Ascending aorta (tissue), 2 donors: Measurements from ENCODE around the gene DPH5. TPM values are rescaled to one million over a fixed set of nuclear protein-coding genes. Genes with fewer than 3 reads are reported as not detected.

Source experiments
- DNase-seq, 2 donors: peaks; one replicate each; pipeline ENCODE4 v3.0.0-alpha.2; 2019; ENCODE audit warnings: low spot score in 2 of 2
- H3K27ac ChIP-seq, 2 donors: fragments of 200-600 bp; sonication (generic); one replicate each; pipeline ENCODE4 v1.5.1; 2016 to 2017; ENCODE audit warnings: mild to moderate bottlenecking in 1 of 2
- H3K27me3 ChIP-seq: fragments of 200-600 bp; sonication (generic); one replicate; pipeline ENCODE4 v1.5.1; 2017
- H3K36me3 ChIP-seq, 2 donors: fragments of 200-600 bp; sonication (generic); one replicate each; pipeline ENCODE4 v1.5.1; 2016
- H3K4me1 ChIP-seq, 2 donors: fragments of 200-600 bp; sonication (generic); one replicate each; pipeline ENCODE4 v1.5.1; 2016 to 2017; ENCODE audit warnings: mild to moderate bottlenecking in 1 of 2
- H3K4me3 ChIP-seq, 2 donors: fragments of 200-600 bp; sonication (generic); one replicate each; pipeline ENCODE4 v1.5.1; 2016 to 2017; ENCODE audit warnings: mild to moderate bottlenecking in 1 of 2
- H3K9me3 ChIP-seq, 2 donors: fragments of 200-600 bp; sonication (generic); one replicate each; pipeline ENCODE4 v1.5.1; 2016
- intact Hi-C: fragments of 100-400 bp; cut with DNase I; formaldehyde crosslinking; loops from one replicate; pipeline ENCODE4 v1.15.1; 2023
- total RNA-seq: library from RNA; depleted of rRNA; stranded (reverse); fragments of >200 nt; gene quantifications from one replicate; pipeline ENCODE4 v1.1.0, GENCODE V29; 2016
- TF ChIP-seq, protein P1 (sequence below), 3 experiments: fragments of 200-600 bp in 2 of 3; fragments of 450-650 bp in 1 of 3; sonication (generic) in 2 of 3; IDR thresholded peaks; one replicate each; pipeline ENCODE4 v1.5.1; 2016 to 2019; ENCODE audit warnings: antibody characterized with exemption in 3 of 3, mild to moderate bottlenecking in 1 of 3, moderate library complexity in 1 of 3

DPH5 gene
- total RNA-seq, 1 donor from 2014 or later = 1.1 TPM

DNA sequence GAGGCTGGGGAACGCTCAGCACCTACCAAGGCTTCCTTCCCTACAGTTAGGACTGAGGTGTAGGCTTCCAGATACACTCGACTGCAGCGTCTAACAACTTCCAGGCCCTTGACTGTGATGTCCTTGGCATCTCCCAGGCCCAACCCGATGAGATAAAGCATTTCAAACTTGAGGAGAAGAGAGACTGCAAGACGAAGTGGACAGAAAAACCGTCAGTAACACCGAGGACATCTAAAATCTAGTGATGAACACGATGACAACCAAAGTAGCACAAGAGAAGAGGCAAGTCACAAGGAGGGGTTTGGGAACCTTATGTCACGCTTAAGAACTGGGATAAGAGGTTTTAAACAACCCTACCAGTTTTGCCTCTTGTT lies 314 bp downstream of the DPH5 start:
- Histone ChIP-seq H3K4me1 (peaks cover 0 to 11% of the 10 kb centered on the region in 2 donors), H3K36me3 (no peaks in the 10 kb centered on the region), H3K27ac (peak overlapping the region; percentile 73 to 80), H3K9me3 (no peaks in the 10 kb centered on the region), H3K4me3 (peak overlapping the region; percentile 76 to 82), H3K27me3 (no peaks in the 10 kb centered on the region)
- intact Hi-C loops = loop anchor here (1.0 to 10.0 kb wide), 3 partner anchors 112 to 980 kb away; no protein-coding TSS in a partner anchor
- DNase-seq = no peak
- TF ChIP-seq, protein P1, sequence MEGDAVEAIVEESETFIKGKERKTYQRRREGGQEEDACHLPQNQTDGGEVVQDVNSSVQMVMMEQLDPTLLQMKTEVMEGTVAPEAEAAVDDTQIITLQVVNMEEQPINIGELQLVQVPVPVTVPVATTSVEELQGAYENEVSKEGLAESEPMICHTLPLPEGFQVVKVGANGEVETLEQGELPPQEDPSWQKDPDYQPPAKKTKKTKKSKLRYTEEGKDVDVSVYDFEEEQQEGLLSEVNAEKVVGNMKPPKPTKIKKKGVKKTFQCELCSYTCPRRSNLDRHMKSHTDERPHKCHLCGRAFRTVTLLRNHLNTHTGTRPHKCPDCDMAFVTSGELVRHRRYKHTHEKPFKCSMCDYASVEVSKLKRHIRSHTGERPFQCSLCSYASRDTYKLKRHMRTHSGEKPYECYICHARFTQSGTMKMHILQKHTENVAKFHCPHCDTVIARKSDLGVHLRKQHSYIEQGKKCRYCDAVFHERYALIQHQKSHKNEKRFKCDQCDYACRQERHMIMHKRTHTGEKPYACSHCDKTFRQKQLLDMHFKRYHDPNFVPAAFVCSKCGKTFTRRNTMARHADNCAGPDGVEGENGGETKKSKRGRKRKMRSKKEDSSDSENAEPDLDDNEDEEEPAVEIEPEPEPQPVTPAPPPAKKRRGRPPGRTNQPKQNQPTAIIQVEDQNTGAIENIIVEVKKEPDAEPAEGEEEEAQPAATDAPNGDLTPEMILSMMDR (IDR thresholded peaks at IDR 0.05) = no peak

DNA sequence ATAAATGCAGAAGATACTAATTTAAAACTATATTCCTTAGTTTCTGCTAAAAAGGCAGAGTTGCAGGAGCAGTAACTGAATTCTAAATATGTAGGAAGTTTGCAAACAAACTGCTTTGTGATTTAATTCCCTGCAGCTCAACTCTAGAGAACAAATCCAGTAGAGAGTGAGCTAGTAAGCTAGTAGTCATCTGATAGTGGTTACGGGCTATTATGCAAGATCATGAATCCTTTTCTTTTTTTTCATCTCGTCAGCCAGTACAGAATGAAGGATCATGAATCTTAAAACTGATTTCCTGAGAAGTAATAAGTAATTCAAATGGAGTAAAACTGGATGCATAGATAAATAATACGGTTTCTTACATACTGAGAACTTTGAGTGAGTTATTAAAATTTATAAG lies 3.3 kb downstream of the DPH5 start:
- no peaks in the 10 kb centered on the region for H3K27me3 ChIP-seq
- H3K9me3 ChIP-seq = no peaks in the 10 kb centered on the region
- TF ChIP-seq, protein P1 (IDR thresholded peaks at IDR 0.05) = no peak
- intact Hi-C loops = loop anchor here (5.0 to 10.0 kb wide), 2 partner anchors 105 to 977 kb away; no protein-coding TSS in a partner anchor
- H3K4me3 ChIP-seq = no peak overlapping the region
- no peak for DNase-seq
- no peaks in the 10 kb centered on the region for H3K36me3 ChIP-seq
- peaks cover 0 to 11% of the 10 kb centered on the region in 2 donors for H3K4me1 ChIP-seq
- no peak overlapping the region for H3K27ac ChIP-seq

DNA sequence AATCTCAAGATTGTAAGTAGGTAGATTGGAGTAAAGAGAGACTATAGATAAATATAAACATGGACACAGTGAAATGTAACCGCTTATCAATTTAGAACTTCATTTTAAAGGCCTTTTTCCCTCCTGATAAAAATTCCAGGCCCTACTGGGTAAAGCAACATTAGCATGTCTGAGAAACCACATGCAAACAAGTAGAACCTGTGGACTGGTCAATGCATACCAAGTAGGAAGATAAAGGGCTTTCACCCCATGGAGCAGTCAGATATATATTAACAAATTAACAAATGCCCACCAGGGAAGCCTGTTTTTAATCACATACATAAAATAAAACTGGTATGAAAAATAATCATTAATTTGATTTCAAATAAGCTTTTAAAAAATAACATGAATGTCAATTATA lies 8.1 kb downstream of the DPH5 start:
- Histone ChIP-seq H3K36me3 (no peaks in the 10 kb centered on the region), H3K27me3 (no peaks in the 10 kb centered on the region), H3K4me3 (no peak overlapping the region), H3K27ac (no peak overlapping the region), H3K9me3 (no peaks in the 10 kb centered on the region), H3K4me1 (no peaks in the 10 kb centered on the region)
- TF ChIP-seq, protein P1 (IDR thresholded peaks at IDR 0.05) = no peak
- DNase-seq = no peak
- intact Hi-C loops = no loop called here

DNA sequence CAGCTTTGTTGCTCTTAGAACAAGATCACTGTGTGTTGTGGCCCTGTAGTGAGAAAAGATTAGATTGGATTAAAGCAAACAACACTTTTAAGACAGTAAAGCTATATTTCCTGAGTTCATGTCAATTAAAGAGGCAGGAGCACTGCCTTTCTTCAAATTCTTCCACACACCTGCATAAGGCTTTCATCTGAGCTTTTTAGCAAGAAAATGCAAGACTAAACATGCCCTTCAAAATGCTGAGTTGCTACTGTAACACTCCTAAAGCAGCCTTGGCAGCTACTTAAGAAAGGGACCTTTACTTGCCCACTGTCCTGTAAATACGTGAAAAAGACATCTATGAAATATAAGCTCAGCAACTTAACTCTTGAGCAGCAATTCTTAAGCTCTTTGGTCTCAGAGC lies 11.8 kb downstream of the DPH5 start:
- no peak overlapping the region for H3K27ac ChIP-seq
- intact Hi-C loops = no loop called here
- H3K27me3 ChIP-seq = no peaks in the 10 kb centered on the region
- no peak for DNase-seq
- H3K36me3 ChIP-seq = no peaks in the 10 kb centered on the region
- no peak overlapping the region for H3K4me3 ChIP-seq
- TF ChIP-seq, protein P1 (IDR thresholded peaks at IDR 0.05) = no peak
- no peaks in the 10 kb centered on the region for H3K4me1 ChIP-seq
- no peaks in the 10 kb centered on the region for H3K9me3 ChIP-seq

DNA sequence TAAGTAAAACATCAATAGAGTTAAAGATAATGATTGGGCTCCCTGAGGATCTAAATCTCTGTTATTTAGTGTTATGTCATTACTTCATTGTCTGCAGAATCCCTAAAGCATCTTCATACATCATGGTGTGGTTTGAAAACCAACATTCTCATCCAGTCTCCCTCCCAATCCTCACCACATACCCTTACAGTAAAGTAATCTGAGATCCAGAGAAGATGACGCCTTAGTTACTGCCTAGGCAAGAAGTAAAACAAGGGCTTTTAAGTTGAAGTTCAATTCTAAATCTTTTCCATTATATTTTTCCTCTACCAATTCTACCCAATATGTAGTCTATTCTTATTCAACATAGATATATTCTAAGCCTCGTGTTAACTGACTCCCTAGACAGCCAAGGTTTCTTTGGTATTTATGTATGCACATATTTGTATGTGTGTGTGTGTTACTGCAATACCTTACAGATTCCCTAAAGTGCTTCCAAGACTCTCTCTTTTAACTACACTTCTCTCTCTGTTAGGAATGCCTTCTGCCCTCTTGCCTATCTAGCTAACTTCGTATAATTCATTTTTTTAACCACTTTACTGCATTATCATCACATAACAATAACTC lies 17.3 kb downstream of the DPH5 start:
- Histone ChIP-seq H3K4me1 (peaks cover 0 to 8% of the 10 kb centered on the region in 2 donors), H3K27me3 (no peaks in the 10 kb centered on the region), H3K9me3 (no peaks in the 10 kb centered on the region), H3K4me3 (no peak overlapping the region), H3K27ac (no peak overlapping the region), H3K36me3 (no peaks in the 10 kb centered on the region)
- TF ChIP-seq, protein P1 (IDR thresholded peaks at IDR 0.05) = no peak
- intact Hi-C loops = no loop called here
- no peak for DNase-seq

DNA sequence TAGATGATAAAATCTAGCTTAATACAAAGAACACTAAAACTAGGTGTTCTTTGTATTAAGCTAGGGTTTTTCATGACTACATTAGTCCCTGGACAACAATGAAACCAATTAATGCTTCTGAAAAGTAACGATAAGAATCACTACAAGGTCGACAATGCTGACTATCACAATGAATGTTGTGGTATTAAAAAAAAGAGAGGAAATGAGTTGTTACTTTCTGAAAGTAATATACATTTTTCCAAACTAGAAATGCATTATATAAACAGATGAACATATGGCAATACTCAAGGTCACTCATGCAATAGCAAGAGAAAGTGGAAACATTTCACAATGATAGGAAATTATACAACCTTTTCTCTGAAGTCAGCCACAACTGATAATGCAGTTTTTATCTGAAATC lies 19.0 kb downstream of the DPH5 start:
- intact Hi-C loops = no loop called here
- H3K36me3 ChIP-seq = no peaks in the 10 kb centered on the region
- TF ChIP-seq, protein P1 (IDR thresholded peaks at IDR 0.05) = no peak
- no peak overlapping the region for H3K4me3 ChIP-seq
- no peak for DNase-seq
- H3K27ac ChIP-seq = no peak overlapping the region
- no peaks in the 10 kb centered on the region for H3K27me3 ChIP-seq
- H3K9me3 ChIP-seq = no peaks in the 10 kb centered on the region
- H3K4me1 ChIP-seq = peaks cover 0 to 11% of the 10 kb centered on the region in 2 donors
